CD14-positive monocyte (primary cell): ENCODE measurements around the gene CCDC38. TPM values are rescaled to one million over a fixed set of nuclear protein-coding genes. Genes with fewer than 3 reads are reported as not detected.
"Not testable (repeated sequence)": the region's sequence is repeated elsewhere in the genome, so short reads cannot be mapped to it uniquely, and the experiment has no call there.

Source experiments
- DNase-seq, 3 donors: peaks; one replicate each; pipeline ENCODE4 v3.0.0-alpha.2; 2011 to 2022
- H2AFZ ChIP-seq: 2 replicates; pipeline ENCODE4 v1.6.0; 2012; ENCODE audit warnings: mild to moderate bottlenecking, low read depth, low read length, inconsistent platforms; ENCODE audit not compliant: insufficient read depth, poor library complexity, severe bottlenecking
- H3K27ac ChIP-seq, 2 donors: 1 replicate in 1 of 2; 2 replicates in 1 of 2; pipeline ENCODE4 v1.5.1; 2012 to 2013; ENCODE audit warnings: low read length in 2 of 2, control low read depth in 1 of 2, inconsistent platforms in 1 of 2, low read depth in 1 of 2, mild to moderate bottlenecking in 1 of 2
- H3K27me3 ChIP-seq, 2 donors: one replicate each; pipeline versions ENCODE4 v1.6.0 to v1.6.1; 2011 to 2013; ENCODE audit warnings: low read length in 2 of 2; ENCODE audit not compliant: control insufficient read depth in 2 of 2, insufficient read depth in 2 of 2
- H3K36me3 ChIP-seq, 2 donors: replicated peaks in 1 of 2; 1 replicate in 1 of 2; 2 replicates in 1 of 2; pipeline versions ENCODE4 v1.5.1 to v1.6.1; 2012 to 2013; ENCODE audit warnings: low read length in 2 of 2, control low read depth in 1 of 2, inconsistent platforms in 1 of 2, mild to moderate bottlenecking in 1 of 2; ENCODE audit not compliant: insufficient read depth in 2 of 2, control insufficient read depth in 1 of 2
- H3K4me1 ChIP-seq, 2 donors: 1 replicate in 1 of 2; 2 replicates in 1 of 2; pipeline versions ENCODE4 v1.5.1 to v1.6.1; 2012 to 2013; ENCODE audit warnings: low read length in 2 of 2, control low read depth in 1 of 2, inconsistent platforms in 1 of 2, mild to moderate bottlenecking in 1 of 2, moderate library complexity in 1 of 2; ENCODE audit not compliant: insufficient read depth in 2 of 2, control insufficient read depth in 1 of 2
- H3K4me2 ChIP-seq: replicated peaks from 2 replicates; pipeline ENCODE3; 2012; ENCODE audit warnings: low read length, moderate library complexity, mild to moderate bottlenecking; ENCODE audit not compliant: poor library complexity, severe bottlenecking; ENCODE audit errors: extremely low read depth
- H3K4me3 ChIP-seq, 3 experiments: fragments of 200-600 bp in 1 of 3; sonication (generic) in 1 of 3; replicated peaks in 1 of 3; 1 replicate in 2 of 3; 2 replicates in 1 of 3; pipeline ENCODE4 v1.5.1; 2011 to 2013; ENCODE audit warnings: low read length in 3 of 3, mild to moderate bottlenecking in 3 of 3, control low read depth in 2 of 3, low read depth in 2 of 3, inconsistent platforms in 1 of 3, moderate library complexity in 1 of 3
- H3K79me2 ChIP-seq: 2 replicates; pipeline ENCODE4 v1.6.0; 2012; ENCODE audit warnings: mild to moderate bottlenecking, control low read depth, inconsistent platforms, low read length, moderate library complexity; ENCODE audit not compliant: insufficient read depth
- H3K9ac ChIP-seq: 2 replicates; pipeline ENCODE4 v1.6.0; 2017; ENCODE audit warnings: low read length, mild to moderate bottlenecking; ENCODE audit not compliant: insufficient read depth, poor library complexity, severe bottlenecking
- H3K9me3 ChIP-seq, 2 donors: replicated peaks in 1 of 2; 1 replicate in 1 of 2; 2 replicates in 1 of 2; pipeline versions ENCODE4 v1.5.1 to v1.6.1; 2012 to 2013; ENCODE audit warnings: low read length in 2 of 2, control low read depth in 1 of 2; ENCODE audit not compliant: control insufficient read depth in 1 of 2, insufficient read depth in 1 of 2
- H4K20me1 ChIP-seq: 2 replicates; pipeline ENCODE4 v1.6.0; 2012; ENCODE audit warnings: mild to moderate bottlenecking, low read length, control low read depth, moderate library complexity; ENCODE audit not compliant: insufficient read depth
- H3K27ac Mint-ChIP-seq, 7 donors: one replicate each; pipeline ENCODE4 v1.8.0; 2020; ENCODE audit warnings: mild to moderate bottlenecking in 7 of 7, mixed read lengths in 7 of 7, moderate library complexity in 6 of 7, inconsistent platforms in 2 of 7
- H3K27me3 Mint-ChIP-seq, 3 donors: one replicate each; pipeline ENCODE4 v1.8.0; 2021 to 2022; ENCODE audit warnings: low read depth in 3 of 3, mild to moderate bottlenecking in 3 of 3, mixed read lengths in 3 of 3, moderate library complexity in 3 of 3, inconsistent platforms in 1 of 3
- H3K36me3 Mint-ChIP-seq, 2 donors: one replicate each; pipeline ENCODE4 v1.8.0; 2020; ENCODE audit warnings: mixed read lengths in 2 of 2, inconsistent platforms in 1 of 2, mild to moderate bottlenecking in 1 of 2
- H3K4me1 Mint-ChIP-seq: one replicate; pipeline ENCODE4 v1.8.0; 2020; ENCODE audit warnings: mild to moderate bottlenecking, mixed read lengths
- H3K4me3 Mint-ChIP-seq, 2 donors: one replicate each; pipeline ENCODE4 v1.8.0; 2020; ENCODE audit warnings: mild to moderate bottlenecking in 2 of 2, mixed read lengths in 2 of 2, moderate library complexity in 1 of 2
- H3K9me3 Mint-ChIP-seq, 7 donors: one replicate each; pipeline ENCODE4 v1.8.0; 2020 to 2022; ENCODE audit warnings: mixed read lengths in 7 of 7, mild to moderate bottlenecking in 6 of 7, moderate library complexity in 6 of 7, inconsistent platforms in 2 of 7
- CTCF ChIP-seq: fragments of 200-600 bp; IDR thresholded peaks from one replicate; pipeline ENCODE4 v1.8.0; 2022; ENCODE audit warnings: antibody characterized with exemption, mild to moderate bottlenecking
- WGBS: methylation state at CpG from one replicate; pipeline ENCODE4 v1.1.5; 2013; ENCODE audit warnings: missing lambda C conversion rate; ENCODE audit not compliant: insufficient coverage; 5-methylcytosine and 5-hydroxymethylcytosine counted together
- intact Hi-C, 2 donors: fragments of 100-400 bp; cut with micrococcal nuclease; formaldehyde crosslinking; loops; one replicate each; pipeline versions ENCODE4 v1.15.0 to v1.15.1; 2023
- polyA plus RNA-seq, 3 donors: library from polyadenylated mRNA; depleted of rRNA in 1 of 3; unstranded in 2 of 3; stranded (reverse) in 1 of 3; fragments of 300-500 nt in 2 of 3; fragments of >200 nt in 1 of 3; fragmentation: Illumina TruSeq in 2 of 3; gene quantifications; 1 replicate in 2 of 3; 2 replicates in 1 of 3; pipeline ENCODE4 v1.2.3, GENCODE V29; 2012 to 2021

Gene CCDC38
- polyA plus RNA-seq, 3 donors = not detected

GRCh38 chr12:95851606-95852005 is 90.8 kb downstream of the CCDC38 start:
- TF ChIP-seq CTCF = no peak
- H3K4me1 ChIP-seq = no peaks in the 10 kb centered on the region

DNA sequence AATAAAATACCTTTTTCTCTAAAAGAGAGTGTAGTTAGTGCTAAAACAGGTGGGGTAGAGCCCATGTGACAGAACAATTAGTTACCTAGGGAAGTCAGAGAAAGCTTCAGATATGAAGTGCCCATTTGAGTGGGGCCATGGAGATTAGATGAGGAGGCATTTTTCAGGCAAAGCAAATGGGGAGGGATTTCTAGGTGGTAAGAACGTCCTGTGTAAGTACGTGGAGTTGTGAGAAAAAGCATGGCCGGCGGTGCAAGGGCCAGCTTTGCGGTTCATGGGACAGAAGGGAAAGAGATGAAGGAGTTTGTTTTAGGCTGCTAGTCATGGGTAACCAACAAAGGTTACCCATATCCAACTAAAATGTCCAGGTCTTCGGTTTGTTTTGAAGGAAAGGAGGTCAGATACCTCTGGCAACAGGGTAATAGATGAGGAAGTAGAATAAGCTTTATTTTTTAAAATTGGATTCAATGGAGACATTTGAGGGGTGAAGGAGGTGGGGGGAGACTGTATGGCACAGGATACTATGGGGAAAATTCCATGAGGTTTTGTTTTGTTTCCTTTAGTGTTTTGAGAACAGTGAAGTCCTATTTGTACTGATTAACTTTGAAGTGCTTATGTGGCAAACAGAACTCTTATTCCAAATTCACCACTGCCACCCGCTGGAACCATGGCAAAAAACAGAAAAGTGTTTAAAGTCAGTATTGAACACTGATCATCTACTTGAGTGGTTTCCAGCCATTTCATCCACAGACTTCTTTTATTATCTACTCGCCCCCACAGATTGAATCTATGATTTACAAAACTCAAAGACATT is 93.6 kb downstream of the CCDC38 start:
- H3K9me3 ChIP-seq = no peaks in the 10 kb centered on the region
- H3K27me3 Mint-ChIP-seq = peaks cover 15 to 47% (median 17%) of the 10 kb centered on the region in 3 donors
- no peaks in the 10 kb centered on the region for H3K9me3 Mint-ChIP-seq
- H4K20me1 ChIP-seq = no peaks in the 10 kb centered on the region
- no peak overlapping the region for H3K4me3 Mint-ChIP-seq
- H3K36me3 Mint-ChIP-seq = no peaks in the 10 kb centered on the region
- H3K27ac ChIP-seq = no peak overlapping the region
- TF ChIP-seq CTCF = no peak
- WGBS = 40% methylated on average over 1 of the region's 8 CpGs
- no peak overlapping the region for H2AFZ ChIP-seq
- H3K4me3 ChIP-seq = no peak overlapping the region
- H3K4me2 ChIP-seq = no peak overlapping the region
- H3K27ac Mint-ChIP-seq = no peak overlapping the region
- no peaks in the 10 kb centered on the region for H3K36me3 ChIP-seq
- H3K79me2 ChIP-seq = no peaks in the 10 kb centered on the region
- H3K4me1 ChIP-seq = no peaks in the 10 kb centered on the region
- H3K27me3 ChIP-seq = peaks cover 15 to 21% of the 10 kb centered on the region in 2 donors
- intact Hi-C loops = no loop called here
- DNase-seq = no peak
- no peak overlapping the region for H3K9ac ChIP-seq
- H3K4me1 Mint-ChIP-seq = peaks cover 4% of the 10 kb centered on the region

More at GRCh38 chr12:95851606-95852005, 90.8 kb downstream of the CCDC38 start:
- no peak overlapping the region for H2AFZ ChIP-seq
- peaks cover 26 to 46% (median 27%) of the 10 kb centered on the region in 3 donors for H3K27me3 Mint-ChIP-seq
- H3K9me3 ChIP-seq = no peaks in the 10 kb centered on the region
- no CpG with 5 or more reads among the region's 3 CpGs for WGBS
- intact Hi-C loops = no loop called here
- no peaks in the 10 kb centered on the region for H3K79me2 ChIP-seq
- H3K27me3 ChIP-seq = peaks cover 30 to 40% of the 10 kb centered on the region in 2 donors
- no peaks in the 10 kb centered on the region for H3K36me3 Mint-ChIP-seq
- no peak overlapping the region for H3K27ac Mint-ChIP-seq
- H3K9ac ChIP-seq = no peak overlapping the region
- H3K36me3 ChIP-seq = no peaks in the 10 kb centered on the region
- H3K4me3 Mint-ChIP-seq = no peak overlapping the region
- H3K27ac ChIP-seq = no peak overlapping the region
- peaks cover 4% of the 10 kb centered on the region for H3K4me1 Mint-ChIP-seq
- H3K9me3 Mint-ChIP-seq = no peaks in the 10 kb centered on the region
- H3K4me2 ChIP-seq = no peak overlapping the region
- H4K20me1 ChIP-seq = no peaks in the 10 kb centered on the region
- H3K4me3 ChIP-seq = no peak overlapping the region
- no peak for DNase-seq

DNA sequence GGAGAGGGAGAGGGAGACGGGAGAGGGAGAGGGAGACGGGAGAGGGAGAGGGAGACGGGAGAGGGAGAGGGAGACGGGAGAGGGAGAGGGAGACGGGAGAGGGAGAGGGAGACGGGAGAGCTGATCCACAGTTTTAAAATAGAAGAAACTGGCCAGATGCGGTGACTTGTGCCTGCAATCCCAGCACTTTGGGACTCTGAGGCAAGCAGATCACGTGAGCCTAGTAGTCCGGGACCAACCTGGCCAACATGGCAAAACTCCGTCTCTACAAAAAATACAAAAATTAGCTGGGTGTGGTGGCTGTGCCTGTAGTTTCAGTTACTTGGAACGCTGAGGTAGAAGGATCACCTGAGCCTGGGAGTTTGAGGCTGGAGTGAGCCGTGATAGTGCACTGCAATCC is 100.0 kb downstream of the CCDC38 start:
- H3K4me1 Mint-ChIP-seq, H3K9me3 ChIP-seq, H4K20me1 ChIP-seq, H3K9me3 Mint-ChIP-seq, intact Hi-C loops, H3K27ac ChIP-seq, DNase-seq, H3K36me3 ChIP-seq, H2AFZ ChIP-seq, H3K4me3 ChIP-seq, H3K36me3 Mint-ChIP-seq, H3K4me1 ChIP-seq, H3K79me2 ChIP-seq, H3K9ac ChIP-seq, H3K4me2 ChIP-seq: not testable (repeated sequence)
- 67% methylated on average over 1 of the region's 12 CpGs for WGBS
- peaks cover 3 to 12% of the 10 kb centered on the region in 2 donors for H3K27me3 ChIP-seq
- Mint-ChIP-seq H3K4me3 (peak overlapping the region in 1 of 2 donors; percentile 30), H3K27ac (peak overlapping the region in 1 of 7 donors; percentile 68), H3K27me3 (peaks cover 12 to 50% (median 20%) of the 10 kb centered on the region in 3 donors)
